T-helper 2 cell (primary cell): Measurements from ENCODE around the gene SPATA7.

Source experiments
- DNase-seq, 5 experiments: peaks; one replicate each; pipeline versions ENCODE4 v3.0.0 to v3.0.0-alpha.2; 2012 to 2022

Gene SPATA7

DNA sequence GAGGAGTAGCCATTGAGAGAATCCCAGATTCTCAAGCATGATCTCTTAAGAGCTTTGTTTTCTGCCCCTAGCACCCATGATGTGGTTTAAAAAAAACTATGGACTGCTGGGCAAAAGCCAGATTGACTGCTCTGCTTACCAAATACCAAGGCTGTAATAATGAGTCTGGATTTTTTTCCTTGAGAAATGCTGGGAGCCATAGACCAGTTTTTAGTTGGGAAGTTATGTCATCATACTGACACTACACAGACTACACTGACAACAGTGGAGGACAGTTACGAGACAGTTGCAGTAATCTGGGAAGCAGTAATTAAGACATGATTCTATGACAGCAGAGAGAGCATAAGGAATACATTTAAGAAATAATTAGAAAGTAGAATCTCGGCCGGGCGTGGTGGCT, 35.8 kb downstream of the SPATA7 start:
- DNase-seq: no peak

DNA sequence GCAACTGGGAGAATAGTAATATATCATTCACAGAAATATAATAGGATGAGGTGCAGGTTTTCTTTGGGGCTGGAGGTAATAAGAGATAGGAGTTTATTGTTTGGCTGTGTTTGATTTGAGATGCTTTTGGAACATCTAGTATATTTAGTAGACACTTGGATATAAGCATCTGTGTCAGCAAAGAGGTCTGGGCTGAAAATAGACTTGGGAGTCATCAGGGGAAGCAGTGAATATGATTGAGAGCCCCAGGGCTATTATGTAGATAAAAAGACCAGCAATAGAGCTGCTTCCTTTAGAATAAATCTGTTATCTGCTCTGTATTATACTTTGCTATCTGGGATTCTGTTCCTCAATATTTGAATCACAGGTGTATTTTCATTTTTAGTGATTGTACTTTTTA, 36.6 kb downstream of the SPATA7 start:
- DNase-seq: no peak

DNA sequence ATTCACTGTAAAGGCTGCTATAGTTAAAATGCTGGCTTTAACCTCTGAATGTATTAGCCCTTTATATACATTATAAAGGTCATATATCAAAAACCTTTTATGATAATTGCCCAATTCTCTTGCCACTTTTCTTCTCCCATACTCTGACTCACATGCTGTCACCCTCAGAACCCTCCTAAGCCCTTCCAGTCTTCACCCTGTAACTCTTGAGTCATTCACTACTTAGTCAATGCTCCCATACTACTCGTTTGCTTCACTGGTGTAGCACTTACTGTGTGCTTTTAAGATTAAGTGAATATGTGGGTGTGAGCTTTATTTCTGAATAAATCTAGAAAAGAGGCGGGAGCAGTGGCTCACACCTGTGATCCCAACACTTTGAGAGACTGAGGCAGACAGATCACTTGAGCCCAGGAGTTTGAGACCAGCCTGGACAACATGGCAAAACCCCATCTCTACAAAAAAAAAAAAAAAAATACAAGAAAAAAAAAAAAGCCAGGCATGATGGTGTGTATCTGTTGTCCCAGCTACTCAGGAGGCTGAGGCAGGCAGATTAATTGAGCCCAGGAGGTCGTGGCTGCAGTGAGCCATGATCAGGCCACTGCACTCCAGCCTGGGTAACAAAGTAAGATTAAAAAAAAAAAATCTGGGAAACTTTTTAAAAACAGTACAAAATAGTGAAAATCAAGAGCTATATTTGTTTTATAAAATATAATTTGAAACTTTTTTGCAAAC, 37.6 kb downstream of the SPATA7 start:
- DNase-seq: no peak

DNA sequence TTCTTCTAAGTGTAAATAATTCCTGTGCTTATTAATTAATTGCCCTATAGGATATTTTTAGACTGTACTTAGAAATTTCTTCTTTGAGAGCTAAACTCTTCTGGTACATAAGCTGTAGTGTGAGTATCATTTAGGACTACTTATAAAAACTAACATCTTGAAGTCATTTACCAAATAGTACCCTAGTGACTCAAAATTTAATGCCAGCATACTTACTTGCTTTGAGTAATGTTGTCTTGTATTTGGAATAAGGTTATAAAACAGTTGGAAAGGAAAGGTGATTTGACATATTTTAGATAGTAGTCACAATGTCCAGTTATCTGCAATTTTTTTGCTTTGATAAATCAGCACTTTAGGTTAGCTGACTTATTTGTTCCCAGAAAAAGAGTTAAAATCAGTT, 39.1 kb downstream of the SPATA7 start:
- no peak for DNase-seq

DNA sequence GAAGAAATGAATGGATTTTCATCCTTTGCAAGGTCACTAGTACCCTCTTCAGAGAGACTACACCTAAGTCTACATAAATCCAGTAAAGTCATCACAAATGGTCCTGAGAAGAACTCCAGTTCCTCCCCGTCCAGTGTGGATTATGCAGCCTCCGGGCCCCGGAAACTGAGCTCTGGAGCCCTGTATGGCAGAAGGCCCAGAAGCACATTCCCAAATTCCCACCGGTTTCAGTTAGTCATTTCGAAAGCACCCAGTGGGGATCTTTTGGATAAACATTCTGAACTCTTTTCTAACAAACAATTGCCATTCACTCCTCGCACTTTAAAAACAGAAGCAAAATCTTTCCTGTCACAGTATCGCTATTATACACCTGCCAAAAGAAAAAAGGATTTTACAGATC, 40.8 kb downstream of the SPATA7 start:
- DNase-seq: no peak

DNA sequence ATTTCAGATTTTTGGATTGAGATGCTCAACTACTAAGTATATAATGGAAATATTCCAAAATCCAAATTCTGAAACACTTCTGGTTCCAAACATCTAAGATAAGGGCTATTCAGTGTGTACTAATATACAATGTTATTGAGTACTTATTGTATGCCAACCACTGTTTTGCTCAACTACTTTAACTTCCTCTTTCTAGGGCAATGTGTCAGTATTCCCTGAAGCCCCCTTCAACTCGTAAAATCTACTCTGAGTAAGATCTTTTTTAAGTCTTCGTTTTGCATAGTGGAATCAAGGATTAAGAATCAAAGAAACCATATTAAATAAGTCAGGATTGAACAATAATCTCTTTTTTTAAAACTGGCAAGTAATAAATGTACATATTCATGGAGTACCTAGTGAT, 45.5 kb downstream of the SPATA7 start:
- DNase-seq: no peak

DNA sequence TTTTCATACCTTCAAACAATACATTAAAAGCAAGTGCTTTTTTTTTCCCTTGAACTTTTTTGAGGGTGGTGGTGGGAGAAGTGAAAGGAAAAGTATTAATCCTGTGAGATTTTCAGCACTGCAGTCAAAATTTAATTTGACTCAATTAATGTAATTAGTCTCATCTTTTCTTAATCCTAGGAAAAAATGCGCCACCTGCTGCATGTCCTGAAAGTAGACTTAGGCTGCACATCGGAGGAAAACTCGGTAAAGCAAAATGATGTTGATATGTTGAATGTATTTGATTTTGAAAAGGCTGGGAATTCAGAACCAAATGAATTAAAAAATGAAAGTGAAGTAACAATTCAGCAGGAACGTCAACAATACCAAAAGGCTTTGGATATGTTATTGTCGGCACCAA, 52.2 kb downstream of the SPATA7 start:
- no peak for DNase-seq

DNA sequence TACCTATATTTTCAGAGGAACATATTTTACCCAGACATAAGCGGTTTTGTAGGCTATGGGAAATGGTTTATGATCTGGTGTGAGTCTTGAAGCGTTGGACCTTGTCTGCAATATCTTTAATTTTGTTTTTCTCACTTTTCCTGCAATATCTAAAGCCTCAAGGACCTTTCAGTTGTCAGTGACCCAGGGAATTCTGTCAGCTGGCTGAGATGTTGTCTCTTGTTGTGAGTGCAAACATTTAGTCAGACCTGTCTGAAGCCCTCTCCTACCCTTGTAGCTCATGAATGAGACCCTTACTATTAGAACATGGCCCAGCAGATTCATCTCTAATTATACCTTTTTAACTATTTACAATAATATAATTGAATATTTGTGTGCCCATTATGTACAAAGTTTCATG, 53.6 kb downstream of the SPATA7 start:
- DNase-seq: no peak

DNA sequence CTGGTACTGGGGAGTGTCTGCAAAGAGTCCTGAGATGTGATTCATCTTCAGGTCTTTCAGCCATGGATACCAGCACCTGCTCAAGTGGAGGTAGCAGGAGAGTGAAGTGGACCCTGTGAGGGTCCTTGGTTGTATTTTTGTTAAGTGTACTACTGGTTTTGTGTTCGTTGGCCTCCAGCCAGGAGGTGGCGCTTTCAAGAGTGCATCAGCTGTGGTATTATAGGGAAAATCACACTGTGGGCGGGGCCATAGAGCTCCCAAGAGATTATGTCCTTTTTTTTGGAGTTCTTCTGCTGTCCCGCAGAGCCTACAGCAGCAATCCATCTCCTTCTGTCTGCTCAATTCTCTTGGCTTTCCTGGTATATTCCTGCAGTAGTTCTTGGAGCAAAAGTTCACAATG, 66.8 kb downstream of the SPATA7 start:
- no peak for DNase-seq

DNA sequence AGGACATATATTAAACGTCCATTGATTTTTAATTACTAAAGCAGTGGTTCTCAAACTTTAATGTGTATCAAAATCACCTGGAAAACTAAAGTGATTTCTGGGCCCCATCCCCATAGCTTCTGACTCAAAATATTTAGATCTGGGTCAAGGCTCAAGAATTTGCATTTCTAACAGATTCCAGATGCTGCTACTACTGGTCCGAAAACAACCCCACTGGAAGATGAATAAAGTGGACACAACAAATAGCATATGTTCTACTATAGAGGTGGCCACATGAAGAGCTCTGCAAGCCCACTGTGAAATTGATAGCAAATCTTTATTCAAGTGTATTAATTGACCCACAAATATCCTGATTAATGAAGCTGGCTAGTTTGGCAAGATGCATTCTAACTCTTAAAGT, 69.4 kb downstream of the SPATA7 start:
- DNase-seq: no peak

DNA sequence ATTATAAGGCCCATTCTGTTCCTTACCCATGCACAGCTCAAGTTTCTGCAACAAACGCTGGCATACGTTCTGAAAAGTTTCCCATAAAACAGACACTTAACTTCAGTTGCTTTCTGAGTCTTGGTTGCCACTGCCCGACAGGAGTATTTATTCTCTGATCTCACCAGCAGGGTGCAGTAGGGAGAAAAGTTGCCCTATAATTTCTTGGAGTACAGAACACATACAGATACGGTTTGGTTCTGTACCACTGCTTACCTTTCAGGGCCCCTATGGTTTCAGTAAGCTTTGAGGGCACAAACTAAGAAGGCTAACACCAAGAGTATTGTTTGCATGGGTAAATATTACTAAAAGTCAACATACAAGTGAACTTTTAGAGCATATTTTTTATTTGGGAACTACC, 77.9 kb downstream of the SPATA7 start:
- peak in 1 of 5 experiments; percentile 12 for DNase-seq

DNA sequence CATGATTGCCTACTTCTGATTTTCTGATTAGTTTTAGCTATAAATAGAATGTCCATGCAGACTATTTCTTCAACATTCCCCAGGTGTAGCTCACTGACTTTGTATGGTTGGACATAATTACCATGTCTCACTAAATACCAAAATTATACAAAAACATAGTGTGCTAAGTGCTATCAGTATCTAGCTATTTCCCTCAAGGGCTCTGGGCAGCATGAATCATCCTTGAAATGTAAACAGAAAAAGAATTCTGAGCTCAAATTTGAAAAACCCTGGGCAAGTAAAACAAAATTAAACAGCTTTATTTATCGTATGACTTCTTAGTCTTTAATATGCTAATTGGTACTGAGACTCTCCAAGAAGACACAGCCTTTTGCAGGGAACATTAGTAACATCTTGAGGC, 82.9 kb downstream of the SPATA7 start:
- no peak for DNase-seq

DNA sequence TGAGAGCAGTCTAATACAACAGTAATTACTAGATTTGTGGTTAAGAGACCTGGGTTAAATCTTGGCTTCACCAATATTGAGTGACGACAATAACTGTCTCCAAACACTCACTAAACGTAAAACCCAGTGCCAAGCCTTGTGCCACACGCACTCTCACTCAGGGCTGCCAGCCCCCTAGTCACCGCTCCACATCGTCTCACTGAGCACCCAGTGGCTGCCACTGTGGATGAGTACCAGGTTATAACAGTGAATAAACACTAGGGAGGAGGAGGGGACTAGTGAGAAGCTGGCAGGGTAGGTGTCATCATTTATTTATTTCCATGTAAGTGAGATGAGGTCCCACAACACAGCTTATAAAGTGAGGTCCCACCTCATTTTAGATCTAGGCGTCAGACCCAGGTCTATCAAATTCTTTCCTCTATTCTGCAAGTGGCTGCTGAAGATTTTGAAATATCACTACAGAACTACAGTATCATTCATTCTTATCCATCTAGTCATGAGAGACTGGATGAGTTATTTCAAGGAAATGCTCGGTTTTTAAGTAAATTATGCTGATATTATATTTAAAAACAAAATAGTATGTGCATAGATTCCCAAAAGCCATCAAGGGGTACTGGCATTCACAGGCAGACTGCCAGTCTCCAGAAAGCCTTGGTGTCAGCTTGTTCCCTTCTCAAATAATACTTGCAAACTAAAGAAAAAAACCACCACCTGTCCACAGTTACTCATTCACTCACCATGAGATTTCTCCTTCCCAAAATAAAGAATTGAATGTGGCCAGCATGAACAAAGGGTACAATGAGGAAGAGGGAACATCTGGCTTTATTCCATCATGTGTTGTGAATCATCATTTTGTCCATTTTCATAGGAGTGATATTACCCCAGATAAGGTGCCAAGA, 85.3 kb downstream of the SPATA7 start:
- no peak for DNase-seq

DNA sequence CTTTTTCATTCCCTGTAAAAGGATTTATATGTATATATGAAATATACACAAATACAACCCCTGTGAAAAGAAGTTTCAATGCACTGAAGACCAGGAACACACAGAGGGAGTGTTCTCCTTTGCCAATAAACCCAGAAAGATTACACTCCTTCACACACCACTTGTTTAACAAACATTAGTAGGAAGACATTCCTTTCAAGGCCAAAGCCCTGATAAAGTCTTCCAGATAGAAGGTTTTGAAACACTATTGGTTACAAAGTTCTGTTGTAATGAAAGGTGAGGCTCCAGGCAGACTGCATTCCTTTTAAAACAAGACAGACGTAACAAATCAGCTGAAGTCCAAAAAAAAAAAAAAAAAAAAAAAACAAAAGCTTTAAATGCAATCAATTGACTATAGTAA, 88.3 kb downstream of the SPATA7 start:
- DNase-seq: no peak

DNA sequence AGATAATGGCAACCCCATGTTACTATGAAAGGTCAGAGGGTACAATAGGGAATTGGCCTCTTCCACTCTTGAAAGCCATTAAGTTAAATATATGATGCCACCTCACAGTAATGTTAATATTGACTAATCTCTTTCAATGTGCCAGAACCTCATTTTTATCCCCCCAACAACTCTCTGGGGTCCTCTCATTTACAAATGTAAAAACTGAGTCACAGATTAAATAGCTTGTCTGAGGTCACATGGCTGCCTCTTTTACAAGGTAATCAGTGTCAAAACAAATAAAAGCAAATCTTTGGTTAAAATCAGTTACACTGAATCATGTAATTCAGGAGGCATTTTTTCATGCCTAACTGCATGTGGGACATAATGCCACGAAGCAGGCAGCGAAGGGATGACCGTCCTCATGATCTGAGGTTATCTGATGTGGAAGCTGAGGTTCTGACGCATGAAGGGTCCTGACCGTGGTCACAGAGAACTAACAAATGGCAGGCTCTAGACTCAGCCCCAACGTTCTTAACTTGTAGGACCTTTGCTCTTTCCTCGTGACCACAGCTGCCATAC, 90.8 kb downstream of the SPATA7 start:
- no peak for DNase-seq

DNA sequence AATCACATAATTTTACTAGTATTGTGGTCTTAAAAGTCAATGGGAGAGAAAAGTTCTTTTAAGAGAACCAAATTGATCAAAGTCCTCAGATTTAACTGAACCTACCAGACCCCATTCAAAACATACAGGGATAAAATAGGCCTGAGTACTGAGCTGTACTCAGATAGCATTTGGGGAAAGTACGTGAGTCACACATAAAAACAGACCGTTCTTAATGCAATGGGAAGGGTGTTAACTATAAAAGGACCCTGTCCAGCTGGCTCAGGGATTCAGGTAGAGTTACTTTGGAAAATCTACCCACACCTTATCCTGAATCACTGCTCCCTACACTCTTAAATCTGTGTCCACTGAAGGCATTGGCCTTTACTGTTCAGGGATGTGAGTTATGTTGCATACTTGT, 91.4 kb downstream of the SPATA7 start:
- DNase-seq: no peak

DNA sequence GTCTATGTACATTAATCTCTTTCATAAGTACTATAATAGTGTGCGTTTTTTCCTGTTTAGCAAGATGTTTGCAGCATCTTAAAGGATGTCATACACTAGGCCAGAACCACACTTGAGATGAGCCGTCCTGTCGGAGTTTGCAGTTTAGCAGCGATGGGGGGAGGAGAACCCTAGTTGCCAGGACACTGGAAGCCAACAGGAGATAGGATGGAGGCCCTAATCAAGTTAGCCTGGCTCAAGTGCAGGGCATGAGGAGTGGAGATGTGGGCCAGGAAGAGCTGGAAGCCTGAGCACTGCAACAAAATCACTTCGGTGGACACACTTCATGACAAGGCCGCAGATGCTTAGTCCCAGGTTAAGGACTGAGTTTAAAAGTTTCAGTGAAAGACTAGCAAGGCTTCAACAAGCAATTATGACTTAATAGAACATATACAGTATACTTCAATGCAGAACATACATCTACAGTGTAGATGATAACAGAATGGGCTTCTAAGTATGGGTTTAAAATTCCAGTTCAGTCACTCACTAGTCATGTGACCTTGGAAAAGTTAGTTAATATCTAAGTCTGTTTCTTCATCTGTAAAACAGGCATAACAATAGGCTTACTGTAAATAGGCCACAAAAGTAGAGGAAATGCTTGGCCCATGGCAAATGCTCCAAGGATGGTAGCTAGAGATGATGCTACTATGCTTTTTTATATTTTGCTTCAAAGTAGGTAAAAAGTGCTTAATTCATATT, 92.2 kb downstream of the SPATA7 start:
- no peak for DNase-seq

DNA sequence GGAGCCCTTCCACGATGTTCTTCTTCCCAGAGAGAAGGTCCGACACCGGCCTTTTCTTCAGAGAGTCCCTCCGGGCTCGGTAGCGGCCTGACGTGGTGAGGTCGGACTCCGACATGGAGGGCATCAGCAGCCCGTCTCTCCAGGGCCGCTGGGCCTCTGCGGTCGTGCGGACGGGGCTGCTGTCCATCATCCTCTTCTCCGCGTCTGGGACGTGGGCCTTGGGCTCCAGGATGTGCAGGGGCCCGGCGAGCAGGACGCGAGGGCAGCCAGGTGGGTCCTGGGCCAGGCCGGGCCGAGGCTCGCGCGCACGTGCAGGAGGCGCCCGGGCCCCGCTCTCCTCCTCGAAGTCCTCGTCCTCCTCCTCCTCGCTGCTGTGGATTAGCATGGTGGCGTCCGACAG, 93.5 kb downstream of the SPATA7 start:
- DNase-seq: no peak

DNA sequence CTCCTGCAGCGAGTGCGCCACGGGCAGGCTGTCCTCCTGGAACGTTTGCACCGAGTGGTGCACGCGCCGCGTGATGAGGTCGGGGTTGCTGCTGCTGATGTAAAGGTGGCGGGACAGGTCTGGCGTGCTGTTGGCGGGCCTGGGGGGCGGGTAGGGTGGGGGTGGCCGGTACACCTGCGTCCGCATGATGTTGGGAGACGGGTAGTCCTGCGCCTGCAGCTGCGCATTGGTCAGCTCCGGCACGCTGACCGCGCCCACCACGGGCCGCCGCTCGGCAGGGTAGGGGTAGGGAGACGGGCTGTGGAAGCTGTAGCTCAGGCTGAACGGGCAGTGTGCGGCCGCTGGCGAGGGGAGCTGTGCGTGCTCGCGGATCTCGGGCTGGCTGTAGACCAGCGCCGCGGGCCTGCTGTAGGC, 94.1 kb downstream of the SPATA7 start:
- DNase-seq: no peak

DNA sequence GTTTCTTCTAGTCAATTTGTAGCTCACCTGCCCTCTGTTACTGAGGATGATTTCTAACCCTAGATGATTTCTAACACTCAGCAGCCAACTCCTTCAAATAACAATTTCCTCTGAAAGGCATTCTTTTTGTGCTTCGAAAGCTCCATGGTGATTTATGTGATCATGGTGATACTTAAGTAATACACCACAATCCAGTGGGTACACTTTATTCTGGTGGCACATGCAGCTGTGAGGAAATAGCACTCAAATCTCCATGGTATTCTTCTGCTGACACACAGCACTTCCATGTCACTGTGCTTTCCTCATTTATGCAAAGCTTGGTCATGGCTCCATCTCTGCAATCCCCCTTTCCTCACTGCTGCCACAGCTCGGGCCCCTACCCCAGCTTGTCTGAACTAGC, 95.6 kb downstream of the SPATA7 start:
- no peak for DNase-seq

DNA sequence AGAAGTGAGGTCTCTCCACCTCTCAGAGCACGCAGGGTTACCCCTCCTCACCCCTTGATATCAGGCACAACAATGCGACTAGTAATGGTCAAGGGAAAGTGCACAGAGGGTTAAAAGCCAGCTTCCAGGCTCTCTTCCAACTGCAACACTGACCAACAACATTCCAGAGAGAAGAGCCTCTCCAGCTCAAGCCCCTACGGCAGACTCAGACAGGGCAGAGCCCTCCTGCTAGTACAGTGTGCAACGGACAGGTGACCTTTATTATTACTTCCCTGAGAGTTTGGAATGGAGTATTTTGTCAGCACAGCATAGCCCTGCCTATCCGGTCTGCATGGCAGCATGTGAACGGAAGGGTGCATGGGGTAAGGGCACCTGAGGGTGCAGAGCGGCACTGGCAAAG, 96.3 kb downstream of the SPATA7 start:
- no peak for DNase-seq

DNA sequence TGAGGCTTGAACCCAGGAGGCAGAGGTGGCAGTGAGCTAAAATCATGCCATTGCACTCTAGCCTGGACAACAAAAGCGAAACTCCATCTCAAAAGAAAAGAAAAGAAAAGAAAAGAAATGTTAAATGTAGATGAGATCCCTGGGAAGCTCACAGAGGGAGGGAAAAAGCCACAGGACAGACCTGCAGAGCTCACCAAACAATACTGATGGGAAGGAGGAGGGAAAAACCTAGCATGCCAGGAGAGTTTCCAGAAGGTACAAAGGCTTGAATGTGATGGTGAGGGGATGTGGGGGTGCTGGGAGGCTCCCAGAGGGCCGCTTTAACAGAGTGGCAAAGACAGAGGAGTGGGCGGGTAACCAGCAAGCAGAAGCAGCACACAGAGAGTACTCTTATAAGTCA, 97.1 kb downstream of the SPATA7 start:
- DNase-seq: no peak
